GM19467 (cell line): ENCODE measurements around the gene NR1D1.

Source experiments
- ATAC-seq: cut with Tn5 transposase; IDR thresholded peaks from one replicate; pipeline ENCODE4 v1.9.1; 2021; ENCODE audit warnings: mild to moderate bottlenecking, moderate library complexity; ENCODE audit not compliant: unreplicated experiment

NR1D1 gene

GRCh38 chr17:40076591-40076990, 23.8 kb downstream of the NR1D1 start:
- ATAC-seq: no peak

GRCh38 chr17:40075942-40076498, 24.4 kb downstream of the NR1D1 start:
- no peak for ATAC-seq

- ATAC-seq: no peak
Measured at GRCh38 chr17:40075201-40075941, 25.0 kb downstream of the NR1D1 start.

GRCh38 chr17:40074871-40075200, 25.6 kb downstream of the NR1D1 start:
- ATAC-seq: no peak

GRCh38 chr17:40074175-40074512, 26.2 kb downstream of the NR1D1 start:
- ATAC-seq: no peak

GRCh38 chr17:40073454-40074174, 26.8 kb downstream of the NR1D1 start:
- ATAC-seq: no peak

- ATAC-seq: no peak
Measured at GRCh38 chr17:40072735-40073346, 27.5 kb downstream of the NR1D1 start.

GRCh38 chr17:40072040-40072734, 28.2 kb downstream of the NR1D1 start:
- ATAC-seq: no peak

GRCh38 chr17:40071313-40072039, 28.9 kb downstream of the NR1D1 start:
- ATAC-seq: no peak

GRCh38 chr17:40070709-40071312, 29.6 kb downstream of the NR1D1 start:
- ATAC-seq: no peak

GRCh38 chr17:40069751-40070708, 30.4 kb downstream of the NR1D1 start:
- ATAC-seq: no peak

- no peak for ATAC-seq
Measured at GRCh38 chr17:40068917-40069750, 31.3 kb downstream of the NR1D1 start.

- ATAC-seq: no peak
Measured at GRCh38 chr17:40068584-40068916, 31.8 kb downstream of the NR1D1 start.

GRCh38 chr17:40068129-40068581, 32.2 kb downstream of the NR1D1 start:
- no peak for ATAC-seq

GRCh38 chr17:40067710-40068109, 32.7 kb downstream of the NR1D1 start:
- ATAC-seq: no peak

- no peak for ATAC-seq
Measured at GRCh38 chr17:40065769-40066510, 34.4 kb downstream of the NR1D1 start.

GRCh38 chr17:40064971-40065768, 35.2 kb downstream of the NR1D1 start:
- no peak for ATAC-seq
